ENCODE data around the gene IQCE. TPM values are rescaled to one million over a fixed set of nuclear protein-coding genes. Genes with fewer than 3 reads are reported as not detected.

Gene IQCE
- total RNA-seq, 6 donors from 2014 or later, result 18.0 to 51.3 (median 23.9) TPM

DNA sequence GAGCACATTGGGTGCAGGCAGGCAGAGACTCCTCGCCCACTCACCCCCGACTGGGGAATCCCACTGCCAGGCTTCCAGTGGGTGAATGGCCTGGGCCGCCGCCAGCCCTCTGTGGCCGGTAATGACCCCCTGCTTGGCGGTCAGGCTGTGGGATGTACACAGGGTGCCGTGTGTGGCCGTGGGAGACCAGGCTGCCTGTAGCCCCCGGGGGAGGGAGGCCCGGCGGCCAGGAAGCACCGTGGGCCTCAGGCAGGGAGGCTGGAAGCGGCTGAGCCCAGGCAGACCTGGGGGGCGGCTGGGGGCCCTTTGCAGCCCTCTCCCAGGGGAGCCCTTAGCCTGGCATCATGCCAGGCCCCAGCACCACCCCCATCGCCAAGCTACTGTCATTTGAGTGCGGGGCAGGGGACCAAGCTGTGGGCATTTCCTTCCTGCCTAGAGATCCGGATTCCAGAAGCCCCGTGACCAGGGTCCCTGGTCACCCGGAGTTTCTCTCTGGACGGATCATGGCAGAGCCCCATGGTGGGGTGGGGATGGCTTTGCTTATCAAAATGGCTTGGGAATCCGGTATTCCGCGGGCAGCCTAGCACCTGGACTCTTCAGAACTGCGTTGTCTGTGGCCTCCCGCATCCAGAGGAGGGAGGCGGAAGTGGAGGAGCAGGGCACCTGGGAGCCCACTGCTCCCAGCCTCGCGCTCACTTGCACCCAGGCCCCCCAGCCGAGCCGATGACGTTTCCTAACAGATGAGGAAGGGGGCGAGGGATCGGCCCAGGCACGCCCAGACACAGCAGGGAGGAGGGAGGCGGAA lies 74.2 kb downstream of the IQCE start:
- no peaks in the 10 kb centered on the region for H3K36me3 ChIP-seq
- no peaks in the 10 kb centered on the region for H3K9me3 ChIP-seq
- WGBS, 2 donors, result 1 to 3% methylated on average over 14 to 35 of the region's 35 CpGs
- peak overlapping the region; percentile 80 to 93 (median 87) for H3K27ac ChIP-seq
- H3K27me3 ChIP-seq, result no peaks in the 10 kb centered on the region
- peak overlapping the region; percentile 85 to 99 (median 92) for H3K4me3 ChIP-seq
- ATAC-seq (ENCODE audit: low FRiP score in 2 of 2) (peak; percentile 35 to 57), DNase-seq (peak; percentile 69 to 92)
- no peak for TF ChIP-seq EP300 (IDR thresholded peaks at IDR 0.05)
- peak in 1 of 2 donors; percentile 24 for TF ChIP-seq POLR2AphosphoS5 (IDR thresholded peaks at IDR 0.05)
- TF ChIP-seq POLR2A (IDR thresholded peaks at IDR 0.05), result peak in 2 of 4 donors; percentile 12 to 44
- no peak for TF ChIP-seq CTCF (IDR thresholded peaks at IDR 0.05)
- H3K4me1 ChIP-seq, result peaks cover 45 to 71% (median 57%) of the 10 kb centered on the region in 4 donors

- H3K4me3 ChIP-seq, result peak overlapping the region; percentile 85 to 99 (median 92)
- TF ChIP-seq POLR2A (IDR thresholded peaks at IDR 0.05) (peak in 1 of 4 donors; percentile 67), EP300 (IDR thresholded peaks at IDR 0.05) (no peak), POLR2AphosphoS5 (IDR thresholded peaks at IDR 0.05) (peak; percentile 41 to 50), CTCF (IDR thresholded peaks at IDR 0.05) (no peak)
- H3K27me3 ChIP-seq, result no peaks in the 10 kb centered on the region
- H3K36me3 ChIP-seq, result no peaks in the 10 kb centered on the region
- 15 to 40% methylated on average over 4 to 22 of the region's 22 CpGs for WGBS, 2 donors
- DNase-seq, result peak; percentile 42 to 86
- H3K27ac ChIP-seq, result peak overlapping the region; percentile 80 to 93 (median 87)
- peak; percentile 32 to 68 for ATAC-seq (ENCODE audit: low FRiP score in 2 of 2)
- H3K4me1 ChIP-seq, result peaks cover 53 to 78% (median 65%) of the 10 kb centered on the region in 4 donors
- H3K9me3 ChIP-seq, result no peaks in the 10 kb centered on the region
Measured at GRCh38 chr7:2633538-2634266, 74.9 kb downstream of the IQCE start.

DNA sequence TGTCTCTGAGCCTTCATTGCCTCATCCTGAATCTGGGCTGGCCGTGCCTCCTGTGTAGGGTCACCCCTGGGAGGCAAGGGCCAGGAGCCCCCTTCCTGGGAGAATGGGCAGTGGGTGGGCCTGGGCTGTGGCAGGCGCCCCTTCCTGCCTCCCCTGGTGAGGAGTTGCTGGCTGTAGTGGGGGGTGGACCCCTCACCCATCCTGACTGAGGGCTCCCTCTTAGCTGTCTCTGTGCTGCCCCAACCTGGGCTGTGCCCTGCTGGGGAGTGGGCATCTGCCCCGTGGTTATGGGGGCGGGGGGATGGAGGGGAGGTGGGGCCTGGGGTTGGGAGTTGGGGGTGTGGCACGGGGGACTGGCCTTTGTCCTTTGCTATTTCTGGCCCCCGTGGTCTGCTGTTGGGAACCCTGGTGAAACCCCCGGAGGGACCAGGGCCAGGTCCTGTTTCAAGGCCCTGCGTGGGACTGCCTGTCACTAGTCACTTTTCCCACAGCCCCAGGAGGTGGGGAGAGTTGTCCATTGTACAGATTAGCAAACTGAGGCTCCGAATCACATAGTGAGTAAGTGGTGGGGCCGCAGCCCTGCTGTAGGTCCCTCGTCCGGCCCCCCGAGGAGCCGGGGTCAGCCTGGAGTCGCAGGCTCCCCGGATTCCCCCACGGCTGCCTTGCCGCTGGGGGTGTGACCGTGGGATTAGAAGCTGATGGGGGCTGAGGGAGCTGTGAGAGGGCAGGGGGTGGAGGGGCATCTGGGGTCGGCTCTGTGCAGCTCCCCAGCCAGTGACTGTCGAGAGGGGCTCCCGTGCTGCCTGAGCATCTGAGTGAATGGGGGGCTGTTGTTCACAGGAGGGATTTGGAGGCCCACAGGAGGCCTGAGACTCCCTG lies 75.7 kb downstream of the IQCE start:
- peaks cover 53 to 86% (median 67%) of the 10 kb centered on the region in 4 donors for H3K4me1 ChIP-seq
- peak overlapping the region; percentile 80 to 93 (median 87) for H3K27ac ChIP-seq
- ATAC-seq (ENCODE audit: low FRiP score in 2 of 2) (no peak), DNase-seq (peak in 1 of 2 donors; percentile 72)
- no peaks in the 10 kb centered on the region for H3K9me3 ChIP-seq
- TF ChIP-seq CTCF (IDR thresholded peaks at IDR 0.05), result no peak
- no peak for TF ChIP-seq POLR2A (IDR thresholded peaks at IDR 0.05)
- no peak for TF ChIP-seq POLR2AphosphoS5 (IDR thresholded peaks at IDR 0.05)
- no peak for TF ChIP-seq EP300 (IDR thresholded peaks at IDR 0.05)
- 83 to 94% methylated on average over 12 to 20 of the region's 22 CpGs for WGBS, 2 donors
- H3K27me3 ChIP-seq, result no peaks in the 10 kb centered on the region
- no peaks in the 10 kb centered on the region for H3K36me3 ChIP-seq
- peak overlapping the region in 3 of 4 donors; percentile 85 to 99 (median 88) for H3K4me3 ChIP-seq

- Histone ChIP-seq H3K36me3 (no peaks in the 10 kb centered on the region), H3K27ac (peak overlapping the region in 2 of 4 donors; percentile 52 to 93), H3K4me1 (peaks cover 53 to 93% (median 73%) of the 10 kb centered on the region in 4 donors), H3K9me3 (no peaks in the 10 kb centered on the region), H3K4me3 (no peak overlapping the region), H3K27me3 (no peaks in the 10 kb centered on the region)
- TF ChIP-seq EP300 (IDR thresholded peaks at IDR 0.05), result no peak
- no peak for TF ChIP-seq POLR2AphosphoS5 (IDR thresholded peaks at IDR 0.05)
- no peak for TF ChIP-seq POLR2A (IDR thresholded peaks at IDR 0.05)
- TF ChIP-seq CTCF (IDR thresholded peaks at IDR 0.05), result no peak
- ATAC-seq (ENCODE audit: low FRiP score in 2 of 2) (no peak), DNase-seq (peak in 1 of 2 donors; percentile 66)
- WGBS, 2 donors, result 89 to 95% methylated on average over 5 to 15 of the region's 15 CpGs
Measured at GRCh38 chr7:2635148-2635668, 76.4 kb downstream of the IQCE start.

Data from upper lobe of left lung (tissue), 6 donors.